Activated CD4-positive, alpha-beta T cell treated with anti-CD3 and anti-CD28 coated beads for 48 hours (primary cell): ENCODE results near the gene CTAGE9.
"Not testable (repeated sequence)": the region's sequence is repeated elsewhere in the genome, so short reads cannot be mapped to it uniquely, and the experiment has no call there.

ENCODE experiments used
- DNase-seq: peaks from one replicate; pipeline ENCODE4 v3.0.0-alpha.2; 2020

CTAGE9 gene, protein sequence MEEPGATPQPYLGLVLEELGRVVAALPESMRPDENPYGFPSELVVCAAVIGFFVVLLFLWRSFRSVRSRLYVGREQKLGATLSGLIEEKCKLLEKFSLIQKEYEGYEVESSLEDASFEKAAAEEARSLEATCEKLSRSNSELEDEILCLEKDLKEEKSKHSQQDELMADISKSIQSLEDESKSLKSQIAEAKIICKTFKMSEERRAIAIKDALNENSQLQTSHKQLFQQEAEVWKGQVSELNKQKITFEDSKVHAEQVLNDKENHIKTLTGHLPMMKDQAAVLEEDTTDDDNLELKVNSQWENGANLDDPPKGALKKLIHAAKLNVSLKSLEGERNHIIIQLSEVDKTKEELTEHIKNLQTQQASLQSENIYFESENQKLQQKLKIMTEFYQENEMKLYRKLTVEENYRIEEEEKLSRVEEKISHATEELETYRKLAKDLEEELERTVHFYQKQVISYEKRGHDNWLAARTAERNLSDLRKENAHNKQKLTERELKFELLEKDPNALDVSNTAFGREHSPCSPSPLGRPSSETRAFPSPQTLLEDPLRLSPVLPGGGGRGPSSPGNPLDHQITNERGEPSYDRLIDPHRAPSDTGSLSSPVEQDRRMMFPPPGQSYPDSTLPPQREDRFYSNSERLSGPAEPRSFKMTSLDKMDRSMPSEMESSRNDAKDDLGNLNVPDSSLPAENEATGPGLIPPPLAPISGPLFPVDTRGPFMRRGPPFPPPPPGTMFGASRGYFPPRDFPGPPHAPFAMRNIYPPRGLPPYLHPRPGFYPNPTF

DNA sequence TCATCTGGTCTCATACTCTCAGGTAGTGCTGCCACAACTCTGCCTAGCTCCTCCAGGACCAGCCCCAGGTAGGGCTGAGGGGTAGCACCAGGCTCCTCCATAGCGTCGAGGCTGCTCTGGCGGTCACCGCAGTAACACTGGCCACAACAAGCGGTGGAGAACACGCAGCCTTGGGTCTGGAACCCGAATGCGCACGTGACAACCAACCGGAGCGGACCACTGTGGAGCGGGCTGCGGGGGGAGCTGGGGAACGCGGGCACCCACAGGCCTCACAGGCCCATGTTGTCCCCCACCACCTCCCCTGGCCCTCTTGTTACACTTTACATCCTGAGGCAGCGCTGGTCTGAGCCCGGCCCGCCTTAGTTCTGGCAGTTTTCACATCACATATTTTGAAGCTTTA lies at the start of gene CTAGE9:
CTAGE9 (minus strand) TSS at position 101 of the 400 bp plus-strand sequence; CDS start at position 101, 0 bp downstream.
- not testable (repeated sequence) for DNase-seq

DNA sequence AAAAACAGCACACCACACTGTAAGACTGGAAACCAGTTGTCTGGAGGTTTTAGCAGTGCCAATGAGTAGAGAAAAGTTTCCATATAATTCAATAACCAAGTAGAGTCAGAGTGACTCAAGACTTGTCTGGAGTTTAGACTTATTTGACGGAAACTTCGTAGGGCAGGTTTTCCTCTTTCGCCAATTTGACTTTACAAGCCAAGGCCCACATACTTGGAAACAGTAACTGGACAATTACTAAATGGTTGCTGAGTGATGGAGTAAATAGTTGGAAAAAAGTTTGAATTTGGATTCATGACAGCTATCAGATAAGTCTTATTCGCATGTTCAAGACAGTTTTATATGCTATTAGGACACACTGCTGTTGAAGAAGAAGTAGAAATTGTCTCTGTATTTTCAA lies 48.1 kb upstream of the CTAGE9 start:
- DNase-seq = no peak

DNA sequence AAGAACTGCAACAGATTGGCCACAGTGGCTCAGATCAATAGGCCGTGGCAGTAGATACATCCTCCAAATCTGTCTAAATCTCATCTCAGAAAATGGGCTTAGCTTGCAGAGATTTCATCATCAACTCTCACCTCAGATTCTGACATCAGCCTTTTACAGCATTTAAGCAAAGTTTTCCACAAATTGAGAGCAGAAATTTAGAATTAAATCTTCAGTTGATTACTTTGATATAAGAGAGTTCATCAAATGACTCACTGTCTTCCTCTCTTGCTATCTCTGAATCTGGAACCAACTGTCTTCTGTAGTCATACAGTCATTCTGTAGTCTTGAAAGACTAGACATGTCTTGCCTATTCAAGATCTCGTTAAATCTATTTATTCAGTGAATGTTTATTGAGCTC lies 45.2 kb upstream of the CTAGE9 start:
- DNase-seq = no peak

DNA sequence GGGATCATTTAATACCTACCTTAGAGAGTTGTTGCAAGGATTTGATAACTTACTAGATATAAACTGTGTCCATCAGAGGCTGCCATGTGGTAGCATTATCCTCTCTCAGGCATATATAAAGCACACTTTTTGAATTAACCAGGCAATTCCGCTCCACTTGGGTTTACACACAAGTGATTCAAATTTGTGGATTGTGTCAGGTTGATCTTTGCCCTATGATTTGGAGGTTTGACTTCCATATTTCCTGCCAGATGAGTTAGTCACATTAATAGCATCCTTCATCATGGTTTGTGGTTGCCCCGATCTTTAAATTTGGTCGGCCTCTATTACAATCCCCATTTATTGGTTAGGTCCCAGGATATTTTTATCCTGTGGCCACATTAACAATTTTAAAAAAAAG lies 44.8 kb upstream of the CTAGE9 start:
- no peak for DNase-seq

DNA sequence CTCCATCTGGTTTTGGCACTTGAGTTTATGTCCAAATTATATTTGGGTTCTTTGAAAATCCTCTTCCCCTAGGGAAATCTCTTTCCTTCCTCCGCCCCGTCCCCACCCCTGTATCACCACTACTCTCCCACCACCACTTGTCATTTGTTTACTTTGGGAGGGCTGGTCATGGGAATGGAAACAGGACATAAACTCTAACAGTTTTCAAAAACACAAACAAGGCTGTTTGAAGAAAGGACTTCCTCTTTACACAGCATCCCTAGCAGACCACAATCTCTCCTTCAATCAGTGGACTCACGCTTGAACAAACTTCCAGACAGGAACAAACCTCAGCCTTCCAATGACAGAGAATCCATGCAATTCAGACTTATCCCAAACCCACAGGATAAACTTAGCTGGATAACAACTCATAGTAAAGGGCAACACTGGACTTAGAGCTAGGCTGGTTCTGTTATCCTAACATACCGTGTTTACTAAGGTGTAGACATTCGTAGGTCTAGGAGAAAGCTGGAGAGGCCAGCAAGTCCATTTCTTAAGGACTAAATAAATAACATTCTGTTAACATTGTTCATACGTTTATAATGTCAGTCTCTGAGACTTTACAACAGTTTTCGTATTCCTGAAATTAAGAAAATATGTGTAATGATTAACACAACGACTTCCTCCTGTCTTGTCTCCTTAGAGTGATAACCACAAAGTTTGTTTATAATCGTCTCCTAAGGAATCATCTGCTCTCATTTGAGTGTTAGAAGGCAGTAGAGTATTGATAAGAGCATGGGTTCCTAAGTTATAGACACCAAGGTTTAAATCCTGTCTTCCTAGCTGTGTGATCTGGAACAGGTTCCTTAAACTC lies 44.1 kb upstream of the CTAGE9 start:
- DNase-seq = no peak

DNA sequence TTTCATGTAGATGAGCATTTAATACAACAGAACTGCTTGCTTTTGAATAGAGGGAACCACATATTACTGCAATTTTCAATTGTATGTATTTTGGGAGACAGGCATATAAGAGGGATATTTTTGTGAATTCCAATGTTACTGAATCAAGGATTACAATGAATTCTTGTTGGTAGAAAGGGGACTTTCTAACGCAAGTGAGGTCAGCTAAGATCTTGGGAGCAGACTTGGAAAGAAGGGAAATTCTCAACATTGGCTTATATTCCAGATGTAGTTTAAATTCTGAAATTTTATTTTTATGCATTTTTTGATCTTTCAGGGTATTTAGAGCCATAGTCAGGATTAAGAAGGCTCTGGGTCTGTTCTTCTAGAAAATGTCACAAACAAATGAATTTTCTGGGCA lies 43.3 kb upstream of the CTAGE9 start:
- no peak for DNase-seq

DNA sequence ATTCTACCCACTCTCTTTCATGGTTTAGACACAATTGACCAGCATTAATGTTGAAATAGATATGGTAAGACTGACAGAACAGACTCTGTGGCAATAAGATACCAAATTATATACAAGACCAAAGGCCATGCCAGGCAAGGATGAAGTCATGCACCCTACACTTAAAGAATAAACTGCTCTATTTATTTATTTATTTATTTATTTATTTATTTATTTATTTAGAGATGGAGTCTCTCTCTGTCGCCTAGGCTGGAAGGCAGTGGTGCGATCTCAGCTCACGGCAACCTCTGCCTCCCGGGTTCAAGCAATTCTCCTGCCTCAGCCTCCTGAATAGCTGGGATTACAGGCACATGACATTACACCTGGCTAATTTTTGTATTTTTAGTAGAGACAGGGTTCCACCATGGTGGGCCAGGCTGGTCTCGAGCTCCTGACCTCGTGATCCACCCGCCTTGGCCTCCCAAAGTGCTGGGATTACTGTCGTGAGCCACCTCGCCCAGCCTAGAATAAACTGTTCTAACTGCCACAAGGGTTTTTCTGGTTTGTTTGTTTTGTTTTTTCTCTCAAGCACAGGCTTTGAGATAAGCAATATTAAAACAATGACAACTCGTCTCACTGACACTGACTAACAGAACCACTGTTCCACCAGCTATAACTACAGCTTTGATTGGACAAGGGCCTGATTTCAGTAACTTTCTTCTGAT lies 40.3 kb upstream of the CTAGE9 start:
- DNase-seq = not testable (repeated sequence)

DNA sequence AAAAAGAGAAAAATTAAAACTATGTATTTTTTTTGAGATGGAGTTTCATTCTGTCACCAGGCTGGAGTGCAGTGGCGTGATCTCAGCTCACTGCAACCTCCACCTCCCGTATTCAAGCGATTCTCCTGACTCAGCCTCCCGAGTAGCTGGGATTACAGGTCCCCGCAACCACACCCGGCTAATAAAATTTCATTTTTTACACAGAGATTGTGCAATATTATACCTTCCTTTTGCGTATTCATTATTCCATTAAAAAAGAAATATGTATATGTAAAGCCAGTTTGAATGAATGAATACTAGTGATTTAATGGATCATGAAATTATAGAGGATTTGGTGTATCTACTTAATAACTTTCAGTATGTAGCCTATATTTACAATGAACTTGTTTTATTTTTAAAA lies 38.2 kb upstream of the CTAGE9 start:
- no peak for DNase-seq

DNA sequence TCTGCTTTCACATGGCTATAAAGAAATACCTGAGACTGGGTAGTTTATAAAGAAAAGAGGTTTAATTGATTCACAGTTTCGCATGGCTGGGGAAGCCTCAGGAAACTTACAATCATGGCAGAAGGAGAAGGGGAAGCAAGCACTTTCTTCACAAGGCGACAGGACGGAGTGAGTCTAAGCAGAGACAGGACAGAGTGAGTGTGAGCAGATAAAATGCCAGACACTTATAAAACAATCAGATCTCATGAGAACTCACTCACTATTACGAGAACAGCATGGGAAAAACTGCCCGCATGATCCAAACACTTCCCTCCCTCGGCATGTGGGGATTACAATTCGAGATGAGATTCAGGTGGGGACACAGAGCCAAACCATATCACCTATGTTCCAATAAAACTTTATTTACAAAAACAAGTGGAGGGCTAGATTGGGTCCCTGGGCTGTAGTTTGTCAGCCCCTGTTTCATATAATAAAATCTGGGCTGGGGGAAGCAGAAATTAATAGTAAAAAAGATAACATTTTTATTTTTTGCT lies 37.1 kb upstream of the CTAGE9 start:
- no peak for DNase-seq

DNA sequence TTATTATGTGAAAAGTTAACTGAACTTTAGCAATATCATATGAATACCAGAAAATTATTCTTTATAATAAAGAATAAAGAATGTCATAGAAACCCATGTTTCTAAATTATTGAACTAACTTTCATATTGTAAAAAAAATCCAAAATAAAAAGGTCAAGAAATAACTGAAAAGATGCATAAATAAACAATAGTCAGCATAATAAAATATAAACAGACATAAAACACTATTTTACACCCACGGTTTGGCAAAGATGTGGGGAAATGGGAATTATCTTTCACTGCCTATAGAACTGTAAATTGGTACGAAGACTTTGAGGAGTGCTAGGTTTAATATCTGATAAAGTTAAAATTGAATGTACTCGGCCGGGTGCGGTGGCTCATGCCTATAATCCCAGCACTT lies 34.7 kb upstream of the CTAGE9 start:
- DNase-seq = no peak

DNA sequence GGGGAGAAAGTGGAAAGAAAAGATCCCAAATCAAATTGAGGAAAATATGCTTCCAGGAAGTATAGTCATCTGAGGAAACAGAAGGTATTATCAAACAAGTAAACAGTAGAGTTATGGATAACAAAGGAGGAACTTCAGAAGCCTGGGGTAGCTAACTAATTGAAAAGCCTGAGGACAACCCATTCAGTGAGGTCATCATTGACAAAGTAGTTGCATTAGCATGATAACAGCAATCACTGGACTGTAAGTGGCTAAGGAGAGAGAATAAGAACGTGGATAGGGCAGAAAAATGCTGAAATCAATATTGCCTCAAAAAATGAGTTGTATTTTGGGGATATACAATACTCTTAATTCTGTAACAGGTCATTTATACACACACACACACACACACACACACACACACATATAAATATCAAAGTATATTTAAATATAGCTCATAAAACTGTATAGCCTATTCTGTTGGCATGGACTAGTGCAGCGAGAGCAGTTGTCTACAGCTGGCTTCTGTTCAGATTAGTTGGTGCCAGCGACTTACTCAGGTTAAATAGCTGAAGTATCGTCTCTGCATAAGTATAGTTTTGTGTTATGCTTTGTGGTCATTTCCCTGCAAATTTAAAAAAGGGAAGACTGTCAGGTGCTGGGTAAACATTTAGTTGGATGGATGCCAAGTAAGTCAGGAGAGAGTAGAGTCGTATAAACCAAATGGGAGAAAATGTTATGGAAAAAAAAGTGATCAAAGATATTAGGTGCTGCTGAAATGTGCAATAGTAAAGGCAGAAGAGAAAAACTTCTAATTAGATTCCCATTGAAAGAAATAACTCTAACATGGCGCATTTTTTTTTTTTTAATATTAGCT lies 33.8 kb upstream of the CTAGE9 start:
- DNase-seq = no peak

DNA sequence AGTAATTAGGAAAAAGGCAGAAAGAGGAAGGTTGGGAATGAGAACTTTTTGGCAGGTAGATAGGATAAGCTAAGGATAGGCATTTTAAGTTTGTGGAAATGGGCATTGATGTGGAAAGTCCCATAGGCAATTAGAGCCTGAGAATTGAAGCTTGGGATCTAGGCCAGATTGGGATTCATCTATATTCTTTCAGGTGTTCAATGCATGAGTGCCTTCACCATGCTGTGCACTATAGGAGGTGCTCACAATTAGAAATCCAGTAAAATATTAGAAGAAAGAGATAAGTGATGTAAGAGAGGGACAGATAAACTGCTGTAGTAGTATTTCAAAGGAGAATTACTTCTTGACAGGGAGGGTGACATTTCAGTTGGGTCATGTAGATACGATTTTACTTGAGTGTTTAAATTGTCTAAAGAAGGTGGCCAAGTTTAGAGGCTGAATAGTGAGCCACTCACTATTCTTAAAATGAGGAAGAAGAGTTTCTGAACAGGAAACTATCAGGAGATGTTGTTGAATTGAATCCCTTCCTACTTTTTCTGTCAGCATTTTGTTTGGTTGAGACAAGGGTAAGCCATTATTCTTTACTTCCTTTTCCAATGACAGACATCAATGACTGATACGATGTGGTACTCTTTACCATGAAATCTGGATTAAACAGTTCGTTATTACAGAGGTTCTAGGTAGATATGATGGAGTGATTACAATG lies 31.0 kb upstream of the CTAGE9 start:
- DNase-seq = no peak

DNA sequence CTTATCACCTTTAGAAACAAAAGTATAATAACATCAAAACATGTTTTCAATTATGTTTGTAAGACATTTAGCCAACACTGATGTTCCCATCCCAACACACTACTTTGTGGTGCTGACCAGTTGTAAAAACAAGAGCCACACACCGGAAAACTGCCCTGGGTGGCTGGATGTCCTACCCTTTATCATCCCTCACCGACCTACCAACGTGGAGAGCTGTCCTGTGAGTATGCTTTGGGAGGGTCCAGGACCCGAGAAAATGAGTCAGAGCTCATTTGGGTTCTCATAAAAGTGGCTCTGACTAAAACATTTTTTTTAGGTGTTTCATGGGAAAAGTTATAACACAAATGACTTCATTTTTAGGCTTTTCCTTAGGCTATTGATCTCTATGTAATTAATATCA lies 29.3 kb upstream of the CTAGE9 start:
- no peak for DNase-seq

DNA sequence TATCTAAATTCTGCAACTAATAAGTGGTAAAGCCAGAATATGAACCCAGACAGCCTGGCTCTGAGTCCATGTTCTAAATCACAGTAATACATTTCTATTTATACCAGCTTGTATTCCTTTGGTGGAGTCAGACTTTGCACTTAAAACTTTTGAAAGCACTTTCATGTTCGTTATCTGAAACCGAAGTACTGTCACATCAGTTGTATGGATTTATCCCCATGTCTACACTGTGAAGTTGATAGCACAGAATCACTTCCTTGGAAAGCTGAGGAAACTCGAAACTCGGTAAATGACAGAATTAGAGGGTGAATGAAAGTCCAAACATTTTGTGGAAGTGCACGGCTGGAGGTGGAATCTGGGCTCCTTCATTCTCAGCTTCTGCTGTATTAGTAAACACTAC lies 28.3 kb upstream of the CTAGE9 start:
- DNase-seq = no peak

DNA sequence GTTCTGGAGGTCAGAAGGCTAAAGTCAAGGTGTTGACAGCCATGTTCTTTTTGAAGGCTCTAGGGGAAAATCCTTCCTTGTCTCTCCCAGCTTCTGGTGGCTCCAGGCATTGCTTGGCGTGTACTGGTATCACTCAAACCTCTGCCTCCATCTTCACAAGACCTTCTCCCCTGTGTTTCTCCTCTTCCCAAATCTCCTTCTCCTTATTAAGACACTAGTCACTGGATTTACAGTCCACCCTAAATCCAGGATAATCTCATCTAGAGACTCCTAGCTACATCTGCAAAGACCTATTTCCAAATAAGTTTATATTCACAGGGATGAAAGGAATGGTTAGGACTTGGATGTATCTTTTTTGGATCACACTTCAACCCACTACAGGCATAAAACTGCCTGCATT lies 26.0 kb upstream of the CTAGE9 start:
- no peak for DNase-seq

DNA sequence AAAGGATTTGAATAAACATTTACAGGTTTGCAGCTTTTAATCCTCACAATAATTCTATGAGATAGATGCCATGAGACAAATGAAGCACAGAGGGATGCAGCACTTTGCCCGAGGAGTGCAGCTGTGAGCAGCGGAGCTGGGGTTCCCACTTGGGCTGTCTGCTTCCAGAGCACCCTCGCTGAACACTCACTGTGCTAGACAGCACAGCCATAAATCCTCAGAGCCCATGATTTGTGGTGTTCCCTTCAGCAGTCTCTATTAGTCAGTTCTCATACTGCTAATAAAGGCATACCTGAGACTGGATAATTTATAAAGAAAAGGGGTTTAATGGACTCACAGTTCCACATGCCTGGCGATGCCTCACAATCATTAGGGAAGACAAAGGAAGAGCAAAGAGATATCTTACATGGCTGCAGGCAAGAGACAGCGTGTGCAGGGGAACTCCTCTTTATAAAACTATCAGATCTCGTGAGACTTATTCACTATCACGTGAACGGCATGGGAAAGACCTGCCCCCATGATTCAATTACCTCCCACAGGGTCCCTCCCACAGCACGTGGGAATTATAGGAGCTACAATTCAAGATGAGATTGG lies 25.3 kb upstream of the CTAGE9 start:
- DNase-seq = no peak

DNA sequence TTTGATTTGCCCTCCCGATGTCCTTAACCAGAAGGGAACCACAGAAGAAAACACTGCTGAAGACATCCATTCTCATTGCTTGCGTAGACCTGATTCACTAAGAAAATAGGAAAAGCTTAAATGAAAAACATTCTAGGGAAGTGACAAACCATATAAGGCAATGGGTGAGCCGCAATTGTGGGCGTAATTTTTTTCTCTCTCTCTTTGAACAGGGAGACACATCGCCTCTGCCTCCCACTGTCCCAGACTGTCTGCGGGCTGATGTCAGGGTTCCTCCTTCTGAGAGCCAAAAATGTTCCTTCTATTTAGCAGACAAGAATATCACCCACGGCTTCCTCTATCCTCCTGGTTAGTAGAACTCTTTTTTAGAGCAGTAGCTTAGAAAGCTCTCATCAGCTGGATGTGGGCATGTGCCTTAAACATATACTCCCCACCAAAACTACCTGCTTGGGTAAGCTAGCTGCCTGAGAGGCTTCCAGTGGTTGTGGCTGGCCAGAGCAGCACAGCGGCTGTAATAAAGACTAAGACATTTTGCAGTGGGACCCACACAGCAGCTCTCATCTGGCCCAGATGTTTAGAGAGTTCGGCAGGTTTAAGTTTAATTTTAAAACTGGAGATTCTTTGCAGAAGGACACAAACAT lies 22.7 kb upstream of the CTAGE9 start:
- no peak for DNase-seq

DNA sequence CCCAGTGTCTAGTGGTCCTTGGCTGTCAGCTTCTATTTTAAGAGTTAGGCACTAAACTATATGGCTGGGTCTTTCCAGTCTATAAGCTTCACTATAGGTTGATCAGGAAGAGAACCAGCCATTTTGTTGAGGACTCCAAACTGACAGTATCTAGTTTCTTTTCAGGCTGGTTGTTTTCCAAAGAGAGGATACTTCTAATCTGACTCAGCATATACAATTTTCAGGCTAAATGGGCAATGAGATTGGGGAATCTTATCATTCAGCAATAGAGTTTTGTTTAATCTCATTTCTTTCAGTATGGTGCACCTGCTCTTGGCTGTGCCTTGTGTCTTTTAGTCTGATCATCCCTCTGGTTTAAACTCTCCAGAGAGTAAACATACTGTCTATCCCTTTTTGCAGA lies 20.4 kb upstream of the CTAGE9 start:
- DNase-seq = no peak

DNA sequence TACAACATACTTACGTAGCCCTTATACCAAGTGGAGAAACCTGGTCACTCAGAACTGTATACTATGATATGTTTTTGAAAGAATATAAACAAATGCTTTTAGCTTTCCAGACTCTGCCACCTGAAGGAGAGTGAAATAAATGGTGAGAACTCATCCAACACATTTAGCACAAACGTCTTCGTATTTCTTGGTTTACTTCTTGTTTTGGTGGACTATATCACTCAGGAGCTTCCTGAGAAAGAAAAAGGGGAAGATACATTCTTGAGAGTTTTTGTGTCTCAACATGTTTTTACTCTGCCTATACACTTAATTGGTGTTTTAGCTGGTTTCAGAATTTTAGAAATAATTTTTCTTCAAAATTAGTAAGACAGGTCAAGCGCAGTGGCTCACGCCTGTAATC lies 19.4 kb upstream of the CTAGE9 start:
- no peak for DNase-seq

DNA sequence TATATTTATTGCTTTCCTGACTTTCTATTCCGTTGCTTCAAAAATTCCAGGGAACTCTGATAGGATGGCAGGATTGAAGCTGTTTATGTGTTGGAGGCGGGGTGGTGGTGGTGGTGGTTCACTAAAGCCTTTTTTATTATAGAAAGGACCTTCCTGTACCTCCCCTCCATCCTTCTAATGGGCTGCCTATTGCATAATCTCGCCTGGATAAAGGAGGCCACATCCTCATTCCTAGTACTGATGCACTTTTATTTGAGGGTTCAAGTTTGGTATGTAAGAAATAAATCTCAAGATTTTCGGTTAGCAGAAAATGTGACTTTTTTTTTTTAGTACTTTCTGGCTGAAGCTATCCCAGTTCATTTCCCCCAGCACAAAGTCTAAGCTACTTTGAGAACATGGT lies 18.7 kb upstream of the CTAGE9 start:
- DNase-seq = no peak
